SKM-1 treated with dmso at 0.1 percent for 144 hours (cell line): ENCODE measurements around the gene KIF16B.

ENCODE experiments used
- DNase-seq: peaks from one replicate; lab custom pipeline; 2025; ENCODE audit not compliant: unreplicated experiment; lab: John Stamatoyannopoulos, UW

KIF16B gene

DNA sequence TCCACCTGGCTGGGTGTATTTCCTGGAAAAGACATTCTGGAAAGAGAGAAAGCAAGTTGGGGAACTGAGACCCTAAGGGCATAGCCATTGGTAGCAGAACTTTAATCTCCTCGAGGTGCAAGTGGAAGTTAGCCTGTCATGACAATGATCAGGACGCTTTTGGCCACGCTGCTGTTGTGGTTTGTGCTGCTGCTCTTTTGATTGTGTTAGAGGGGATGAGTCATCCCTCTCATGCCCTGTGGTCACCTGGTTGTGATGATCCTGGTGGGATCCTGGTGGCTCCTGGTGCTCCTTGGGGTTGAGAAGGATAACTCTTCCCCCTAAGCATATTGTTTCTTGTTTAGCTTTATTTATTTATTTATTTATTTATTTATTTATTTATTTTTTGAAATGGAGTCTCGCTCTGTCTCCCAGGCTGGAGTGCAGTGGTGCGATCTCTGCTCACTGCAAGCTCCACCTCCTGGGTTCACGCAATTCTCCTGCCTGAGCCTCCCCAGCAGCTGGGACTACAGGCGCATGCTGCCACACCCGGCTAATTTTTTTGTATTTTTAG is 350.3 kb downstream of the KIF16B start:
- DNase-seq, result no peak
